H9 (cell line): Measurements from ENCODE around the gene PXYLP1. TPM values are rescaled to one million over a fixed set of nuclear protein-coding genes. Genes with fewer than 3 reads are reported as not detected.

Source experiments
- DNase-seq: peaks from one replicate; pipeline ENCODE4 v3.0.0-alpha.2; 2017
- H2AFZ ChIP-seq: one replicate; pipeline ENCODE4 v1.6.1; 2013; ENCODE audit warnings: mild to moderate bottlenecking, low read length, control low read depth, moderate library complexity
- H2AK5ac ChIP-seq: 2 replicates; pipeline ENCODE4 v1.6.1; 2013; ENCODE audit warnings: low read length, control low read depth, mixed read lengths; ENCODE audit not compliant: insufficient read length
- H2BK120ac ChIP-seq: one replicate; pipeline ENCODE4 v1.6.1; 2013; ENCODE audit warnings: low read depth, mild to moderate bottlenecking, low read length, control low read depth, inconsistent platforms; ENCODE audit not compliant: poor library complexity, severe bottlenecking
- H2BK12ac ChIP-seq: 2 replicates; pipeline ENCODE4 v1.6.1; 2013; ENCODE audit warnings: low read length, control low read depth, mixed read lengths, low read depth; ENCODE audit not compliant: insufficient read length
- H2BK15ac ChIP-seq: 2 replicates; pipeline ENCODE4 v1.6.1; 2013; ENCODE audit warnings: low read depth, low read length, control low read depth
- H2BK20ac ChIP-seq: one replicate; pipeline ENCODE4 v1.6.1; 2013; ENCODE audit warnings: low read depth, mild to moderate bottlenecking, low read length, control low read depth, inconsistent platforms; ENCODE audit not compliant: poor library complexity, severe bottlenecking
- H2BK5ac ChIP-seq: 2 replicates; pipeline ENCODE4 v1.6.1; 2013; ENCODE audit warnings: low read length, control low read depth, mixed read lengths; ENCODE audit not compliant: insufficient read length
- H3K14ac ChIP-seq: 2 replicates; pipeline ENCODE4 v1.6.1; 2013; ENCODE audit warnings: low read length, control low read depth; ENCODE audit not compliant: insufficient read depth
- H3K18ac ChIP-seq: 2 replicates; pipeline ENCODE4 v1.6.1; 2013; ENCODE audit warnings: low read depth, mild to moderate bottlenecking, mixed read lengths, low read length, control low read depth; ENCODE audit not compliant: insufficient read length
- H3K23ac ChIP-seq: 2 replicates; pipeline ENCODE4 v1.6.1; 2013; ENCODE audit warnings: low read length, control low read depth, mixed read lengths, low read depth; ENCODE audit not compliant: insufficient read length
- H3K23me2 ChIP-seq: 2 replicates; pipeline ENCODE4 v1.6.1; 2013; ENCODE audit warnings: low read depth, mild to moderate bottlenecking, mixed read lengths, low read length, control low read depth; ENCODE audit not compliant: insufficient read length, poor library complexity, severe bottlenecking
- H3K27ac ChIP-seq: 2 replicates; pipeline ENCODE4 v1.5.1; 2013; ENCODE audit warnings: low read length, control low read depth, mixed read lengths, low read depth; ENCODE audit not compliant: insufficient read length
- H3K27me3 ChIP-seq: 2 replicates; pipeline ENCODE4 v1.6.1; 2013; ENCODE audit warnings: low read length, control low read depth, inconsistent platforms; ENCODE audit not compliant: insufficient read depth
- H3K4ac ChIP-seq: 2 replicates; pipeline ENCODE4 v1.6.1; 2013; ENCODE audit warnings: low read depth, mild to moderate bottlenecking, control low read depth, inconsistent platforms, low read length, moderate library complexity
- H3K4me1 ChIP-seq: 2 replicates; pipeline ENCODE4 v1.6.1; 2013; ENCODE audit warnings: low read length, control low read depth, inconsistent platforms; ENCODE audit not compliant: insufficient read depth
- H3K4me2 ChIP-seq: 2 replicates; pipeline ENCODE4 v1.6.1; 2013; ENCODE audit warnings: low read length, control low read depth, mixed read lengths; ENCODE audit not compliant: insufficient read length, insufficient read depth
- H3K56ac ChIP-seq: 2 replicates; pipeline ENCODE4 v1.6.1; 2013; ENCODE audit warnings: low read depth, mild to moderate bottlenecking, mixed read lengths, low read length, control low read depth; ENCODE audit not compliant: insufficient read length
- H3K79me1 ChIP-seq: 2 replicates; pipeline ENCODE4 v1.6.1; 2013; ENCODE audit warnings: low read depth, mild to moderate bottlenecking, moderate library complexity, low read length, control low read depth, inconsistent platforms; ENCODE audit not compliant: insufficient read depth, poor library complexity, severe bottlenecking
- H3K79me2 ChIP-seq: 2 replicates; pipeline ENCODE4 v1.6.1; 2013; ENCODE audit warnings: low read length, control low read depth, inconsistent platforms; ENCODE audit not compliant: insufficient read depth
- H3K9ac ChIP-seq: 2 replicates; pipeline ENCODE4 v1.6.1; 2013; ENCODE audit warnings: low read length, control low read depth, mixed read lengths; ENCODE audit not compliant: insufficient read length; ENCODE audit errors: extremely low read depth
- H3K9me3 ChIP-seq: one replicate; pipeline ENCODE4 v1.6.1; 2013; ENCODE audit warnings: low read depth, low read length, inconsistent platforms; ENCODE audit not compliant: control insufficient read depth
- H3T11ph ChIP-seq: one replicate; pipeline ENCODE4 v1.6.1; 2013; ENCODE audit warnings: mild to moderate bottlenecking, low read length, control low read depth, inconsistent platforms
- H4K20me1 ChIP-seq: one replicate; pipeline ENCODE4 v1.6.1; 2013; ENCODE audit not compliant: control insufficient read depth, insufficient read length, insufficient read depth
- H4K5ac ChIP-seq: 2 replicates; pipeline ENCODE4 v1.6.1; 2013; ENCODE audit warnings: low read depth, mild to moderate bottlenecking, mixed read lengths, low read length, control low read depth; ENCODE audit not compliant: insufficient read length
- H4K8ac ChIP-seq: replicated peaks from 2 replicates; pipeline ENCODE4 v1.6.1; 2013; ENCODE audit warnings: low read length, control low read depth, mixed read lengths, low read depth; ENCODE audit not compliant: insufficient read length
- H4K91ac ChIP-seq: 2 replicates; pipeline ENCODE4 v1.6.1; 2013; ENCODE audit warnings: low read depth, mild to moderate bottlenecking, moderate library complexity, mixed read lengths, low read length, control low read depth; ENCODE audit not compliant: insufficient read length
- H3K27ac Mint-ChIP-seq, 3 experiments: 2 replicates in 2 of 3; 3 replicates in 1 of 3; pipeline ENCODE4 v1.8.0; 2020 to 2021; ENCODE audit warnings: mixed read lengths in 3 of 3, mild to moderate bottlenecking in 1 of 3, moderate library complexity in 1 of 3
- H3K27me3 Mint-ChIP-seq: 2 replicates; pipeline ENCODE4 v1.8.0; 2021; ENCODE audit warnings: low read depth, mild to moderate bottlenecking, moderate library complexity, mixed read lengths
- H3K36me3 Mint-ChIP-seq, 3 experiments: 2 replicates in 2 of 3; 3 replicates in 1 of 3; pipeline ENCODE4 v1.8.0; 2020 to 2021; ENCODE audit warnings: low read depth in 3 of 3, mixed read lengths in 3 of 3; ENCODE audit not compliant: insufficient read depth in 1 of 3
- H3K4me1 Mint-ChIP-seq, 2 experiments: 2 replicates each; pipeline ENCODE4 v1.8.0; 2020; ENCODE audit warnings: mixed read lengths in 2 of 2
- H3K4me3 Mint-ChIP-seq, 2 experiments: 2 replicates in 1 of 2; 3 replicates in 1 of 2; pipeline ENCODE4 v1.8.0; 2020 to 2021; ENCODE audit warnings: mild to moderate bottlenecking in 2 of 2, mixed read lengths in 2 of 2, moderate library complexity in 1 of 2
- H3K9me3 Mint-ChIP-seq, 2 experiments: 2 replicates in 1 of 2; 3 replicates in 1 of 2; pipeline ENCODE4 v1.8.0; 2020; ENCODE audit warnings: mild to moderate bottlenecking in 2 of 2, mixed read lengths in 2 of 2, moderate library complexity in 1 of 2
- CTCF ChIP-seq: fragments of 200-600 bp; sonication (generic); conservative IDR thresholded peaks from 3 replicates; pipeline ENCODE4 v1.8.0; 2021; ENCODE audit warnings: antibody characterized with exemption, mild to moderate bottlenecking
- WGBS: extraction: QIAGEN DNeasy Blood & Tissue Kit; methylation state at CpG from one replicate; pipeline ENCODE4 v1.1.7; 2013; ENCODE audit warnings: missing lambda C conversion rate, low lambda C conversion rate, mixed read lengths; ENCODE audit not compliant: insufficient read length; ENCODE audit errors: extremely low coverage; 5-methylcytosine and 5-hydroxymethylcytosine counted together
- total RNA-seq: library from RNA; stranded (reverse); gene quantifications from 2 replicates; pipeline ENCODE4 v1.2.1, GENCODE V29; 2021

PXYLP1 gene
- total RNA-seq, 1 experiment from 2014 or later, result 17.9 TPM

- no peaks in the 10 kb centered on the region for H3K27me3 Mint-ChIP-seq
- no peak for DNase-seq
- no peak overlapping the region for H2BK5ac ChIP-seq
- H2BK20ac ChIP-seq, result no peak overlapping the region
- H3K27ac Mint-ChIP-seq, result peak overlapping the region in 1 of 3 experiments; percentile 71; a peak in 2 of 7 replicates
- no peak overlapping the region for H3K9ac ChIP-seq
- H3K9me3 Mint-ChIP-seq, result no peaks in the 10 kb centered on the region
- H2AK5ac ChIP-seq, result no peak overlapping the region
- H3K4me1 Mint-ChIP-seq, result no peaks in the 10 kb centered on the region
- no peak overlapping the region for H3K4me3 Mint-ChIP-seq
- no peaks in the 10 kb centered on the region for H3K9me3 ChIP-seq
- H2BK15ac ChIP-seq, result no peak overlapping the region
- no peak overlapping the region for H2BK12ac ChIP-seq
- H3K79me1 ChIP-seq, result no peaks in the 10 kb centered on the region
- H4K91ac ChIP-seq, result no peak overlapping the region
- H3K4ac ChIP-seq, result no peak overlapping the region
- WGBS, result no CpG with 5 or more reads among the region's 2 CpGs
- H4K5ac ChIP-seq, result no peak overlapping the region
- no peak overlapping the region for H3K4me2 ChIP-seq
- H3K18ac ChIP-seq, result no peak overlapping the region
- no peak overlapping the region for H3K23ac ChIP-seq
- no peak for TF ChIP-seq CTCF
- no peak overlapping the region for H3K14ac ChIP-seq
- H3T11ph ChIP-seq, result no peak overlapping the region
- no peak overlapping the region for H3K27ac ChIP-seq
- H4K8ac ChIP-seq, result no peak overlapping the region
- H4K20me1 ChIP-seq, result no peaks in the 10 kb centered on the region
- no peaks in the 10 kb centered on the region for H3K27me3 ChIP-seq
- no peaks in the 10 kb centered on the region for H3K23me2 ChIP-seq
- H2AFZ ChIP-seq, result no peak overlapping the region
- no peak overlapping the region for H3K56ac ChIP-seq
- peaks cover 5 to 33% (median 28%) of the 10 kb centered on the region in 3 experiments; a peak in 6 of 7 replicates for H3K36me3 Mint-ChIP-seq
- H2BK120ac ChIP-seq, result no peak overlapping the region
- no peaks in the 10 kb centered on the region for H3K4me1 ChIP-seq
- no peaks in the 10 kb centered on the region for H3K79me2 ChIP-seq
These were observed 57.7 kb downstream of the PXYLP1 start for GRCh38 chr3:141289228-141289772.
